ENCODE results near the gene ST3GAL4.
"Not testable (repeated sequence)": the region's sequence is repeated elsewhere in the genome, so short reads cannot be mapped to it uniquely, and the experiment has no call there.

The ST3GAL4 gene

GRCh38 chr11:126347751-126348668, 7.5 kb upstream of the ST3GAL4 start:
- no peak for DNase-seq

DNA sequence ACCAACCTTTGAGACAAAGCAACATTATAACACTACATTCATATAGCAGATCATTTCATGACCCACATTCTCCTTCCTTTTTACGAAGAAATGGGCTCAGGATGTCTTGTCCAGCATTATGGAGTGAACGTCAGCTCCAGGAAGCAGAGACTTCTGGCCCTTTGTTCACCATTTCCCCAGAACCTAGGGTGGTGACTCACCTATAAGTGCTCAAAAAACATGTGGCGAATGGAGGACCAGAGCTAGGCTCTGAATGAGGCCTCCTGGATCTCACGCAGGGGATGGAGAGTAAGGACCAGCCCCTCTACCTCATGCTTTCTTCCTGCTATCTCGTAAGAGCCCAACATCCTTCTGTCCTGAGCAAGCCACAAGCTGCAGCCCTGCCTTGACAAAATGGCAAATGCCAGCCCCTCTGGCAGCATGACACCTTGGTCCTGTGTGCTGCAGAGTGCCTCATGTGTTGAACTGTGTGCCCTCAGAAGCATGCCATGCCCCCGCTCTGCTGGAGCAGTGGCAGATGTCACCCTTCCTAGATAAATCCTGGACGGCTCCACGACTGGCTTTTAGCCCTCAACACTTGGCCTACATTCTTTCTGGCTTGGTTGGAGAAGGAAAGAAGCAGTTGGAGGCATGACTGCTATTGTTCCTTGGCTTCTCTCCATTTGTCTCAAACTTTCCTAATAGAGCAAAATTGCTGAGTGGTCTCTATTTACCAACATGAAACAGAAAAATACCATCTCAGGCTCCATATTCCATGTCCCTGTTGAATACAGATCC, 6.5 kb upstream of the ST3GAL4 start:
- DNase-seq, result no peak

DNA sequence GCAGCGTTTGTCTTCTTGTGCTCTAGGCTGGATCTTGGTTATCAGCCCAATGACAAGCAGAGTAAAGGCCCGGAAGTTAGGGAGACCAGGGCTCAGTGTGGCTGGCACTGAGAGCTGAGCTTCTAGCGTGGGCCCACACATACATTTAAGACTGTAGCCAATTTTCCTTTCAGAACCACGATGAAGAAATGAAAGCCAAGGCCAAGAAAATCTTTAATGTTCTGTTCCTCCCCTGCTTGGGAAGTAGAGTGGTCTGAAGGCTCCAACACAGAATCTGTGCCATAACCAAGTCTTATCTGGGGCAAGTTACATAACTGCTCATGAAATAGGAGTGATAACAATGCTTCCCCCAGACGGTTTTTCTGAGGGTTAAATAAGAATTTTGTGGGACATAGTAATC, 4.7 kb upstream of the ST3GAL4 start:
- no peak for DNase-seq

DNA sequence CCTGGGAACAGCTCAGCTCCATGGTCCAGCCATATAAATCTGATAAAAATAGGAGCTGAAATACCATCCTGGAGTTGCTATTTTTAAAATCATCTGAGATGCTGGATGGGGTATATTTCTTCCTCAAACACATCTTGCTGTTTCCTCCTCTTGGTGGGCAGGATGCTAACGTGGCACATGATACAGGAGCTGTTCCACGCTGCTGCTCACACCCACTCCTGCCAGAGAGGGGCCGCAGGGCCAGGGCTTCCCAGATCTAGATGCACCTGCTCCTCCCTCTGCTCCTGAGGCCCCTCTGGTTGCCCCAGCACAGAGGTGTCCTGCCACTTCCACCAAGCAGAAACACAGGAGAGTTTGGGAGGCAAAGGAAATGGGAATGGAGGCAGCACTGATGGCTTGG, 3.3 kb upstream of the ST3GAL4 start:
- DNase-seq, result no peak

DNA sequence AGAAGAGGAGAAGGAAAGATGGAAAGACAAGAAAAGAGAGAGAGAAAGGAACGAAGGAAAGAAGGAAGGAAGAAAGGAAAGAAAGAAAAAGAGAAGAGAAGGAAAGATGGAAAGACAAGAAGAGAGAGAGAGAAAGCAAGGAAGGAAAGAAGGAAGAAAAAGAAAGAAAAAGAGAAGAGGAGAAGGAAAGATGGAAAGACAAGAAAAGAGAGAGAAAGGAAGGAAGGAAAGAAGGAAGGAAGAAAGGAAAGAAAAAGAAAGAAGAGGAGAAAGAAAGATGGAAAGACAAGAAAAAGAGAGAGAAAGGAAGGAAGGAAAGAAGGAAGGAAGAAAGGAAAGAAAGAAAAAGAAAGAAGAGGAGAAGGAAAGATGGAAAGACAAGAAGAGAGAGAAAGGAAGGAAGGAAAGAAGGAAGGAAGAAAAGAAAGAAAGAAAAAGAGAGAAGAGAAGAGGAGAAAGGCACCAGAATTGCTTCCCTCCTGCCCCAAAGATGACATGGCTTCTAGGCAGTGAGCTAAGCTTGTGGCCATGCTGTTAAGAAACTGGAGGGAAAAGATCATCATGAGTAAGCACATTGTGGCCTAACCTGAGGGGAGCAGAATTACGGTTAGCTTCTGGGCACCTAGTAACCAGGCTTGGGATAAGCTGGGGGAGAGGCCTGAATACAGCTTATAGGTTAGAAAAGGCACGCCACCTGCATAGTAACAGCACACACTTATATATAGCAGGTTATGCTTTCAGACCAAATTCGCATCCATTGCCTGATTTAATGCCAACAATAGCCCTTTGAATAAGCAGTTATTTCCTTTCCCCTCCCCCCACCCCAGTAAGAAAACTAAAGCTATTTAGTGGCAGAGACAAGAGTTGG, 2.3 kb upstream of the ST3GAL4 start:
- DNase-seq, result no peak

DNA sequence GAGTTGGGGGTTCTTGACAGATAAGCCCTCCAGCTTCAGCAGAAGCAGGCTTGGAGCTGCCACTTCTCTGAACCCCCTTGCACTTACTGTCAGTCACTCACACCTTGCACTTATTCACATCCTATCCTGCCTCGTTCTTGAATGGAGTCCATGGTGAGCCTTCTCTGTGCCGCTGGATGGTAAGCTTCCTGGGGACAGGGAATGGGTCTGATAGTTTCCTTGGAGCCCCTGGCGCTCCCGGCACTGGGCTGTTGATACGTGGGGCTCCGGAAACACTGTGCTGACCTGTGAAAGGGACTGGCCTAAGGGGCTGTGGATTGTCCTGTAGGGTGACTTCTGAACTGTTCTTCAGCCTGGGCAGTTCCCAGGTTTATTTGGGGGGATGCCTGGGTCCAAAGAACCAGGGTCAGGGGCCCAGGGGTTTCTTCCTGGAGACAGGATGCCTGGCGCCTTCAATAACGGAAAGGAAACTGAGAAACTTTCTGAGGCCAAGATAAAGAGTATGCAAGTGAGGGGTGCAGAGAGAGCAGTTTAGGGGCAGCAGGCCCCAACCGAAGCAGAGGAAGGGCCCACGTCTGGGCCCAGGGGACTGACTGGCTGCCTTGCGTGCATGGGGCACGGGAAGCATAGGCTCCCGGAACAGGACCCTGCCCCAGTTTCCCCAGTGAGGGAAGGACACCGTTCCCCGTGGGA, 709 bp upstream of the ST3GAL4 start:
- DNase-seq, result no peak

DNA sequence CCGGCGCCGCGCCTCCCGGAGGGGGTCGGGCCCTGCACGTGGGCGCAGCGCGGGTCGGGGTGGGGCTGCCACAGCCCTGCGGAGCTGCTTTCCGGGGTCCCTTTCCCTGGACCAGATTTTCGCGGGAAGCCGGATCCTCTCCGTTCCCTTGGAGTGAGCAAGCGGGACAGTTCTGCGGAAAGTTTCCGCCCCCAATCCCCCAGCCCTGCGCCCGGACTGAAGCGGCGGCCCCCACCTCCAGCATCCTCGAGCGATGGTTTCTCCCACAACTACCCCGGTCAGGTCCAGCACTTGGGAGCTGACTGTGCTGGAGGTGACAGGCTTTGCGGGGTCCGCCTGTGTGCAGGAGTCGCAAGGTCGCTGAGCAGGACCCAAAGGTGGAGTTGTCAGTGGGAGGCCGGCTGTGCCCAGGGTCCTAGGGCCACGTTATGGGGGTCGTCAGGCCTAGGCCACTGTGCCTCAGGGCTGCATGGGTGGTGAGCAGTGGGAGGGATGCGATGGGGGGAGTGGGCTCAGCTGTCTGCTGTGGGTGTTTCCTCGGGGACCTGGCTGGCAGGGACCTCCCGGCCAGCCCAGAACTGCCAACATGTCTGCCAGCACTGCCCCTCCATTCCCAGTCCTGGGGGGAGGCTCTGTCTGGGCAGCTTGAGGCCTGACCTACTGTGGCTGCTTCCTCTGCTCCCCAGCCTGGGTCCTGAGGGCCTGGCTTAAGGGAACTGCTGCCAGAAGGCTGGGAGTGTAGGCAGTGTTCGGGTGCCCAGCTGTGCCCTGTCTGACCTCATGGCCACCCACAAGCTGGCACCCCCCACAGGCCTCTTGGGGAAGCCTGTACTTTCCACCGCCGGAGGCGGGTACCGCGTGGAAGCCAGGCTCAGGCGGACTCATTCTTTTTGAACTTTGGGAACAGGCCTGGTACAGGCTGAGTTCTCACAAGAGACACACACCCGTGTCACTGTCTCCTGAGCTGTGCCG, 726 bp downstream of the ST3GAL4 start:
- DNase-seq, result no peak

DNA sequence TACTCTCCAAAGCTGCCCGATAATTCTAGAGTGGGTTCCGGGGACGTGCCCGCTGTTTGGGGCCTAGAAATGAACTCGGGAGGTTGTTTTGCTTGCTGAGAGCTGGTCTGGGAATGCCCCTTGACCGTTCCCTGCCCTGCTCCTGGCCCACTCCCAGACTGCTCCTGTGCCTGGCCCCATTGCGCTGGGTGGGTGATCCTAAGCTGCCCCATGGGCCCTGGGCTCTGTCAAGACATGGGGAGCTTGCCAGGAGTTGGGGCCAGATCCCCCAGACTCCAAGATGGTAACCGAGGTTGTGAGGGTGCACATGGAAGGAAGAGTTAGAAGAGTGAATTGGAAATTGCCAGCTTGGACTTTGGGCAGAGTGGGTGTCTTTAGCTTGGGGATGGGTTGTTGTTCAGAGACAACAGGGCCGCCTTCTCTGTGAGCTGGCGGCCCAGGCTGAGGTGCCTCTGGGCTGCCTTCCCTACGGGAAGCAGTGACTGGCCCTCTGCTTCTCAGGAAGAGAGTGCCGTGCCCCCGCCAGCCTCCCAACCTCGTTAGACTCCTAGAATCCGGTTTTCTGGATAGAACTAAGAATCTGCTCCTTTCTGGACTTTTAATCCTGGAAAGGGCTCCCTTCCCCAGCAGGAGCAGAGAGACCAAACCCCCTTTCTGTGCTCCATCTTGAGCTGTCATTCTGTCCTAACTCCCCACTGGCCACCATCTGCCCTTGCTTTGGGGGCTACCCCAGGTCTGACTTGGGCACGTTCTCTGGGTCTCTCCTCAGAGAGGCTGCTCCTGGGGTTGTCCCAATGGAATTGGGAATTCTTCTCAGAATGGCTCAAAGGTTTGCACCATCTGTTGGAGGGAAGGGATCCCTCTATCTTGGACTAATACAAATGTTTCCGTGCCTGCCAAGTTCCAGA, 1.8 kb downstream of the ST3GAL4 start:
- DNase-seq, result no peak

DNA sequence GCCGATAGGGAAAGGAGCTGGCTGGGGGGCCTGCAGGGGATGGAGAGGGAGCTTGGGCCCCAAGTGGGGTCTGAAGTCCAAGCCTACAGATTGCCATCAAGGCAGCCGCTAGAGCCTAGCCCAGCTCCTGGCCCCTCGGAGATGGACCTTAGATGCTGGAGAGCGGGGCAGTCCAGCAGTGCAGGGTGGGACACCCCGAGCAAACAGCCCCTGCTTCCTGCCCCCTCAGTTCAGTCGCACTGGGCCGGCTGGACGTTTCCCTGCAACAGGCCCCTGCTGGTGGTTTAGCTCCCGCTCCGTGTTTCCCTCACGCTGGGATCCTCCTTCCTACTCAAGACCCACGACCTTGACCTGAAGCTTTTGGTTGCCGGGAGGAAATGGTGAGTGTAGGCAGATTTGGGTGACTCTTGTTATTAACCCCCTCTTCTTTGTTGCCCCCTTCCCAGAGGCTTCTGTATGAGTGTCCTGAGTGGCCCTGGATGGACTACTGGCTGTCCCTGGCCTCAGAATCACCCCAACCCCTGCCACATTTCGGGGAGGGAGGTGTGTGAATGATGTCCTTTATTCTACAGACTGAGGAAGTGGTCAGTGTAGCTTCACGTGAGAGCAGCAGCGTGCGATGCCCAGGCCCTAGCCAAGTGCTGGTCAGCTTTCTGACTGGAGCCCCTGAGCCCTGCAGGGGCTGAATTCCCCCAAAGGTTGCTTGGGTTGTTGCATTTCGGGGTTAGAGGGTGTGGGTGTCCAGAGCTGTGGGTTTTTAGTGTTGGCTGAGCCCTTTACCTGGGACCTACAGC, 2.7 kb downstream of the ST3GAL4 start:
- DNase-seq, result no peak

DNA sequence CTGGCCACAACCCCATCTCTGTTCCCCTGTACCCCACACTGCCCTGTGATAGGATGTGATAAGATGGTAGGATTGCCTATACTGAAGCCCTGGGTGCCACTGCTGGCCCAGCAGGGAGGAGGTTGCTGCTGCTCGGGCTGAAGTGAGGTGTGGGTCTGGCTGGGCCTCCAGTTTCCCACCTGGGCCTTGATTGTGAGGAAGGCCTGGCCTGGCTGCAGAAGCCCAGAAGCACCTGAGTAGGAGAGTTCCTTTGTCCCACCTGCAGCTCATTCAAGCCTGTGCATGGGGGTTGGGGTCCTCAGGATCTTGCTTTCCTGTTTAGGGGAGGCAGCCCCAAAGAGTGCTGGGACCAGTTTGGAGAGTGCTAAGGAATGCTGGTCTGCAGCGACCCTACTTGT, 3.3 kb downstream of the ST3GAL4 start:
- DNase-seq, result no peak

GRCh38 chr11:126359431-126360048, 4.1 kb downstream of the ST3GAL4 start:
- no peak for DNase-seq

- DNase-seq, result no peak
Observed at GRCh38 chr11:126360049-126360446, 4.6 kb downstream of the ST3GAL4 start.

- no peak for DNase-seq
Observed at GRCh38 chr11:126361400-126361799, 5.9 kb downstream of the ST3GAL4 start.

DNA sequence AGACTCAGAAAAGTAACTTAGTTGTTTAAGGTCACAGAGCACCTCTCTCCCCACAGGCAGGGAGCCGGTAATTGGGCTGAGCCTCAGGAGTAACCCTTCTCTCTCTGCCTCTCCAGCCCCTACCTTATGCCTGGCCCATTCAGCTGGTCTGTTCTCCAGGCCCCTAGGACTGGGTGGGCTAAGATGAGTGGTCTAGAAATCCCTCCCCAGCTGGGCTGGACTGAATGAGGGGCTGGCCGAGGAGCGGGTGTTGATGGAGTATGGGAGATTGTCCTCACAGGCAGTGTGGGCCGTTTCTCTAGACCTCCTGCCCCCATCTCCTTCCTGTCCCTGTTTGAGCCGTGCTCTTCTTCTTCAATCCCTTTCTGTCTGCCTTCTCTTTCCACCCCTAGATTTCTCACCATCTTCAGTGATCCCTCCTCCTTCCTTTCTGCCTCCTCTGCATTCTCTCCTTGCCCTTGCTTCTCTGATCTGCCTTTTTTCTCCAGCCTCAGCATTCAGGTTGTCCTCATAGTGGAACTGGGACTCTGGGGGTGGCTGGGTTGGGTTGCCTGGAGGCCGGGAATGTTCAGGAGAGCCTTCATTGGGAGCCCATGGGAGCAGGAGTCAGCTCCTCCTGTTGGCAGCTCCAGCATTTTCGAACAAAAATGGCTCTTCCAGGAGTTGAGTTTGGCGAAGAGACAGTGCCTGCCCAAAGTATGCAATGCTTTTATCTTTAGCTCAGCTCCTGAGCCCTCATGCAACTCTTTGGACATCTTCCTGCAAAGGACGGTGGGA, 7.6 kb downstream of the ST3GAL4 start:
- DNase-seq, result no peak

DNA sequence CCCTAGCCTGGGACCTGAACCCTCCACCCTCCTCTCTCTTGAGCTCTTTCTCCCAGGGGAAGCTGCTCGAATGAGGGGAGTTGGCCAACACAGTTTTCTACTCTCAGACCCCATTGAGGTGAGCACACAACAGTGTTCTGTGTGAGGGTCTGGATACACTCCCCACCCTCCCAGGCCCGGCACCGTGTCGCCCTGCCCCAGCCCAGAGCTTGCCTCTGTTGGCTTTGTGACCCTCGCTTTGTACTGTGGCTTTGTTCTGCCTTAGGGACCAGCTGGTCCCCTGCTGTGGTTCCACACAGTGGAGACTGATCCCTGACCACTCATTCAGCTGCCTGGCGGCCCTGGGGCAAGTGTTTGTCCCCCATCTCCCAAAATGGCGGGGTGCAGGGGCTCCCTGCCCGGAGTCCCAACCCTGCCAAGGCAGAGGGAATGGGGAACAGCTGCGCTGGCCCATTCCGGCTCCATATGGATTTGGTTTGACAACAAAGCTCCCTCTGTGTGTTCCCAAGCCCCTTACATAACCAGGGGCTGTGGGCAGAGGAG, 8.3 kb downstream of the ST3GAL4 start:
- no peak for DNase-seq

DNA sequence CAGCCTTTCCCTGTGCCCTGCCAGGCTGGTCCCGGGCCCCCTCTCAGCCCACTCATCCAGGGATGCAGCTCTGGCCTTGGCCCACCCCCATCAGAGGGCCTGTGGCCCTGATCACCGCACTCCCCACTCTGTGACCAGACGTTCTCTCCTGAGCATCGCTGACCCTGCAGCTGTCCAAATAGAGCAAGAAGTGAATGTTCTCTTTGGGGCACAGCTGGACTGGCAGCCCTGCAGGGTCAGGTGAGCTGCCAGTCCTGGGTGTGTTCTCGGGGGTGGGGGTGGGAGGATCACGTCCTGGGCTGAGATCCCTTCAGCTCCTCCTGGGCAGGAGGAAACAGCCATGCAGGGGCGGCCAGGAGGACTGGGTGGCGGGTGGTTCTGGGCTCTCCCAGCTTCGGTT, 9.2 kb downstream of the ST3GAL4 start:
- DNase-seq, result not testable (repeated sequence)

DNA sequence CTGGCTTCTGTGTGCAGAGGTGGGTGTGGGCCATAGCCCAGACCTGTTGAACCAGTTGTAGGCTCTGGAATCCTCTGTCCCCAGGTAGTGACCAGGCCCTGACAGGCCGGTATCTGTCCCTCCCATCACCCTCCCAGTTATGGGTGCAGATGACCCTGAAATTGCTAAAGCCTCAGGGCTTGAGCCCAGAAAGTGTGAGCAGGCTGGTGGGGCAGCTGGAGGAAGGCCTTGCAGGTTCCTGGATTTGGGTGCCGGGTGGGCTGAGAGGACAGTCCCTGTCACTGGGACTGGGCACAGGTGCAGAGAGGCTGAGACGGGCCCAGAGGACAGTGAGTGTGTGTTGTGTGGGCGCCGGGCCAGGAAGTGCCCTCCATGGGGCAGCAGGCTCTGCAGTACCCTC, 10.0 kb downstream of the ST3GAL4 start:
- DNase-seq, result not testable (repeated sequence)

Data from activated CD8-positive, alpha-beta memory T cell treated with anti-CD3 and anti-CD28 coated beads, Interleukin-2, amount 50 U/mL, for 48 hours (primary cell).